SK-N-SH (cell line): ENCODE results near the gene SHISA2. TPM values are rescaled to one million over a fixed set of nuclear protein-coding genes. Genes with fewer than 3 reads are reported as not detected.

Source experiments
- CTCF ChIA-PET: fragments of 300-600, 350-600 bp; formaldehyde crosslinking; extraction: SDS; loops from one replicate; lab custom pipeline; 2021; lab: Yijun Ruan, JAX
- POLR2A ChIA-PET: fragments of 350-600 bp; sonication (Branson Sonifier 250); formaldehyde crosslinking; extraction: SDS; loops from one replicate; lab custom pipeline; 2020; ENCODE audit warnings: antibody characterized with exemption, inconsistent platforms; lab: Yijun Ruan, JAX
- DNase-seq: peaks from one replicate; pipeline ENCODE4 v3.0.0; 2012
- H2AFZ ChIP-seq: fragments of 200-600 bp; sonication (generic); 2 replicates; pipeline ENCODE4 v1.8.1; 2016; ENCODE audit warnings: antibody characterized with exemption, mild to moderate bottlenecking, low read depth
- H3F3A ChIP-seq: fragments of 200-600 bp; sonication (generic); replicated peaks from 2 replicates; pipeline ENCODE3; 2016; ENCODE audit warnings: antibody characterized with exemption, mild to moderate bottlenecking; ENCODE audit not compliant: insufficient read depth
- H3K27ac ChIP-seq, 2 experiments: fragments of 200-500 bp in 1 of 2; fragments of 200-600 bp in 1 of 2; sonication (Bioruptor generic) in 1 of 2; sonication (generic), shearing (Covaris generic) in 1 of 2; 2 replicates each; pipeline versions ENCODE4 v1.5.1 to v1.6.1; 2014 to 2016; ENCODE audit warnings: low read depth in 2 of 2, inconsistent platforms in 1 of 2, low read length in 1 of 2, mild to moderate bottlenecking in 1 of 2, mixed read lengths in 1 of 2
- H3K27me3 ChIP-seq: fragments of 200-600 bp; sonication (generic), shearing (Covaris generic); 2 replicates; pipeline ENCODE4 v1.6.1; 2016; ENCODE audit warnings: mixed run types; ENCODE audit not compliant: insufficient read depth
- H3K36me3 ChIP-seq, 2 experiments: fragments of 200-500 bp in 1 of 2; fragments of 200-600 bp in 1 of 2; sonication (Bioruptor generic) in 1 of 2; sonication (generic) in 1 of 2; replicated peaks in 1 of 2; 2 replicates each; pipeline versions ENCODE3 to v1.5.1; 2014 to 2016; ENCODE audit warnings: low read length in 1 of 2, mild to moderate bottlenecking in 1 of 2; ENCODE audit not compliant: insufficient read depth in 2 of 2, control insufficient read depth in 1 of 2
- H3K4me1 ChIP-seq, 2 experiments: fragments of 200-500 bp in 1 of 2; fragments of 200-600 bp in 1 of 2; sonication (Bioruptor generic) in 1 of 2; sonication (generic), shearing (Covaris generic) in 1 of 2; 2 replicates each; pipeline versions ENCODE4 v1.5.1 to v1.6.1; 2014 to 2016; ENCODE audit warnings: low read depth in 1 of 2, low read length in 1 of 2, mixed run types in 1 of 2; ENCODE audit not compliant: insufficient read depth in 2 of 2, control insufficient read depth in 1 of 2
- H3K4me2 ChIP-seq: fragments of 200-600 bp; sonication (generic), shearing (Covaris generic); 2 replicates; pipeline ENCODE4 v1.6.1; 2017; ENCODE audit warnings: mixed run types
- H3K4me3 ChIP-seq, 2 experiments: fragments of 200-500 bp in 1 of 2; fragments of 200-600 bp in 1 of 2; sonication (Bioruptor generic) in 1 of 2; sonication (generic), shearing (Covaris generic) in 1 of 2; 2 replicates each; pipeline versions ENCODE4 v1.5.1 to v1.8.1; 2014 to 2016; ENCODE audit warnings: low read depth in 2 of 2, inconsistent platforms in 1 of 2, low read length in 1 of 2, mild to moderate bottlenecking in 1 of 2, mixed read lengths in 1 of 2, moderate library complexity in 1 of 2
- H3K79me2 ChIP-seq: fragments of 200-600 bp; sonication (generic); 2 replicates; pipeline ENCODE4 v1.8.1; 2017; ENCODE audit warnings: mild to moderate bottlenecking; ENCODE audit not compliant: insufficient read depth
- H3K9ac ChIP-seq: fragments of 200-600 bp; sonication (generic); 2 replicates; pipeline ENCODE4 v1.6.1; 2017; ENCODE audit warnings: mixed run types
- H3K9me2 ChIP-seq: fragments of 200-600 bp; sonication (generic); 2 replicates; pipeline ENCODE4 v1.6.1; 2017; ENCODE audit warnings: mixed run types
- H3K9me3 ChIP-seq: fragments of 200-600 bp; sonication (generic); 2 replicates; pipeline ENCODE4 v1.6.1; 2017; ENCODE audit warnings: mixed run types, mild to moderate bottlenecking, moderate library complexity
- H4K20me1 ChIP-seq: fragments of 200-600 bp; sonication (generic); 2 replicates; pipeline ENCODE4 v1.6.1; 2017; ENCODE audit warnings: mild to moderate bottlenecking, mixed run types; ENCODE audit not compliant: insufficient read depth
- CHD2 ChIP-seq: fragments of 150-350 bp; IDR thresholded peaks from 2 replicates; pipeline ENCODE4 v1.6.1; 2018; ENCODE audit warnings: low read length; ENCODE audit not compliant: partially characterized antibody
- ELF1 ChIP-seq: IDR thresholded peaks from 2 replicates; pipeline ENCODE4 v1.4.0; 2012
- EP300 ChIP-seq, 2 experiments: IDR thresholded peaks; 2 replicates each; pipeline versions ENCODE4 v1.4.0 to v1.6.1; 2012; ENCODE audit warnings: borderline replicate concordance in 1 of 2, low read depth in 1 of 2, low read length in 1 of 2
- FOXJ3 ChIP-seq: sonication (generic); formaldehyde crosslinking; IDR thresholded peaks from 2 replicates; pipeline ENCODE4 v1.5.1; 2020; ENCODE audit warnings: mild to moderate bottlenecking, missing genetic modification reagents
- FOXM1 ChIP-seq: IDR thresholded peaks from 2 replicates; pipeline ENCODE4 v1.4.0; 2012; ENCODE audit warnings: low read depth, mild to moderate bottlenecking
- GABPA ChIP-seq: IDR thresholded peaks from 2 replicates; pipeline ENCODE4 v1.4.0; 2012; ENCODE audit warnings: low read depth, mild to moderate bottlenecking
- IRF3 ChIP-seq: fragments of 150-350 bp; IDR thresholded peaks from 2 replicates; pipeline ENCODE4 v1.6.1; 2016; ENCODE audit warnings: mild to moderate bottlenecking, low read depth, low read length
- JUND ChIP-seq: IDR thresholded peaks from 2 replicates; pipeline ENCODE4 v1.4.0; 2012
- MAX ChIP-seq: IDR thresholded peaks from 2 replicates; pipeline ENCODE4 v1.4.0; 2012; ENCODE audit warnings: low read depth
- MXI1 ChIP-seq: IDR thresholded peaks from 2 replicates; pipeline ENCODE4 v1.6.1; 2012; ENCODE audit warnings: mild to moderate bottlenecking, low read depth, low read length, improper control_type of control experiment
- RAD21 ChIP-seq: IDR thresholded peaks from 2 replicates; pipeline ENCODE4 v1.6.1; 2012; ENCODE audit warnings: mild to moderate bottlenecking, low read length
- RCOR1 ChIP-seq: fragments of 150-350 bp; IDR thresholded peaks from 2 replicates; pipeline ENCODE4 v1.6.1; 2017; ENCODE audit warnings: antibody characterized with exemption, low read length
- RXRA ChIP-seq: IDR thresholded peaks from 2 replicates; pipeline ENCODE4 v1.4.0; 2012; ENCODE audit warnings: low read depth, mild to moderate bottlenecking, borderline replicate concordance
- SIN3A ChIP-seq: IDR thresholded peaks from 2 replicates; pipeline ENCODE4 v1.6.1; 2012; ENCODE audit warnings: low read depth, mild to moderate bottlenecking, low read length, moderate library complexity, borderline replicate concordance
- SMC3 ChIP-seq: IDR thresholded peaks from 2 replicates; pipeline ENCODE4 v1.6.1; 2012; ENCODE audit warnings: low read depth, low read length, improper control_type of control experiment
- TAF1 ChIP-seq: IDR thresholded peaks from 2 replicates; pipeline ENCODE4 v1.6.1; 2012; ENCODE audit warnings: low read depth, mild to moderate bottlenecking, low read length, moderate library complexity, borderline replicate concordance
- TCF12 ChIP-seq: IDR thresholded peaks from 2 replicates; pipeline ENCODE4 v1.4.0; 2012
- TEAD4 ChIP-seq: IDR thresholded peaks from 2 replicates; pipeline ENCODE4 v1.4.0; 2012; ENCODE audit warnings: mild to moderate bottlenecking, borderline replicate concordance; ENCODE audit not compliant: insufficient read depth
- USF1 ChIP-seq: IDR thresholded peaks from 2 replicates; pipeline ENCODE4 v1.4.0; 2012; ENCODE audit warnings: low read depth, borderline replicate concordance
- YY1 ChIP-seq: IDR thresholded peaks from 2 replicates; pipeline ENCODE4 v1.4.0; 2012; ENCODE audit warnings: low read depth, mild to moderate bottlenecking
- WGBS: methylation state at CpG from one replicate; pipeline ENCODE4 v1.1.6; 2017; ENCODE audit warnings: low lambda C conversion rate; 5-methylcytosine and 5-hydroxymethylcytosine counted together
- polyA plus RNA-seq, 3 experiments: library from polyadenylated mRNA; depleted of rRNA; stranded (reverse); fragments of >200 nt; gene quantifications; 2 replicates each; pipeline ENCODE4 v1.2.3, GENCODE V29; 2012

Gene SHISA2
- polyA plus RNA-seq, 1 of the 3 experiments (the other 2 are of a cell fraction) = not detected

- Histone ChIP-seq H3K9me2 (no peaks in the 10 kb centered on the region), H3K9ac (no peak overlapping the region), H3K9me3 (no peaks in the 10 kb centered on the region), H3K4me2 (no peak overlapping the region), H3K4me3 (no peak overlapping the region), H4K20me1 (no peaks in the 10 kb centered on the region), H3K36me3 (no peaks in the 10 kb centered on the region), H3K79me2 (no peaks in the 10 kb centered on the region), H3K27ac (no peak overlapping the region), H3K4me1 (no peaks in the 10 kb centered on the region), H2AFZ (no peak overlapping the region), H3K27me3 (no peaks in the 10 kb centered on the region), H3F3A (no peaks in the 10 kb centered on the region)
- CTCF ChIA-PET = interaction anchor here (0.6 to 3.1 kb wide), 4 partner anchors 11 to 501 kb away, joined by 3 to 16 read pairs (median 4); no protein-coding TSS in a partner anchor
- WGBS = 44% methylated on average over 6 of the region's 6 CpGs
- no peak for TF ChIP-seq FOXM1
- TF ChIP-seq SMC3 = no peak
- TF ChIP-seq SIN3A = no peak
- TF ChIP-seq YY1 = no peak
- TF ChIP-seq EP300 (IDR thresholded peaks at IDR 0.05; ENCODE audit: borderline replicate concordance in 1 of 2, low read depth in 1 of 2, low read length in 1 of 2) = no peak
- no peak for TF ChIP-seq TCF12
- TF ChIP-seq CHD2 = no peak
- no peak for TF ChIP-seq MXI1
- TF ChIP-seq GABPA = no peak
- no peak for TF ChIP-seq JUND
- TF ChIP-seq MAX = no peak
- TF ChIP-seq RXRA = no peak
- TF ChIP-seq IRF3 = no peak
- no peak for TF ChIP-seq FOXJ3 (CRISPR knock-in tag)
- TF ChIP-seq TAF1 = no peak
- TF ChIP-seq RCOR1 = no peak
- no peak for TF ChIP-seq ELF1
- TF ChIP-seq RAD21 = no peak
- no peak for DNase-seq
- POLR2A ChIA-PET = no interaction called here
Measured at GRCh38 chr13:26075498-26075897, 23.7 kb upstream of the SHISA2 start.

GRCh38 chr13:26074706-26075105 is 22.9 kb upstream of the SHISA2 start:
- H3K27ac ChIP-seq = no peak overlapping the region
- WGBS = 29% methylated on average over 12 of the region's 16 CpGs
- H3F3A ChIP-seq = no peaks in the 10 kb centered on the region
- H3K79me2 ChIP-seq = no peaks in the 10 kb centered on the region
- POLR2A ChIA-PET = no interaction called here
- no peaks in the 10 kb centered on the region for H4K20me1 ChIP-seq
- H3K36me3 ChIP-seq = no peaks in the 10 kb centered on the region
- no peak overlapping the region for H3K4me2 ChIP-seq
- DNase-seq = no peak
- H3K9me3 ChIP-seq = no peaks in the 10 kb centered on the region
- no peaks in the 10 kb centered on the region for H3K27me3 ChIP-seq
- no peaks in the 10 kb centered on the region for H3K9me2 ChIP-seq
- no peak overlapping the region for H2AFZ ChIP-seq
- TF ChIP-seq SMC3 (no peak), IRF3 (no peak), TEAD4 (no peak), USF1 (no peak), SIN3A (no peak), MAX (no peak), EP300 (IDR thresholded peaks at IDR 0.05; ENCODE audit: borderline replicate concordance in 1 of 2, low read depth in 1 of 2, low read length in 1 of 2) (no peak), YY1 (no peak), FOXM1 (no peak)
- no peak overlapping the region for H3K4me3 ChIP-seq
- H3K4me1 ChIP-seq = no peaks in the 10 kb centered on the region
- H3K9ac ChIP-seq = no peak overlapping the region
- CTCF ChIA-PET = interaction anchor here (0.7 to 3.1 kb wide), 2 partner anchors 245 to 500 kb away, joined by 3 to 16 read pairs; no protein-coding TSS in a partner anchor
